HepG2 (cell line): Measurements from ENCODE around the gene UNC13D. TPM values are rescaled to one million over a fixed set of nuclear protein-coding genes. Genes with fewer than 3 reads are reported as not detected.
A peak's percentile ranks its signal among the peaks of the same experiment; 100 is the strongest.

Experiments
- ARNTL ChIP-seq: sonication (generic); formaldehyde crosslinking; IDR thresholded peaks from 2 replicates; pipeline ENCODE4 v1.4.0; 2020; ENCODE audit warnings: mild to moderate bottlenecking, missing genetic modification reagents
- ATF4 ChIP-seq, 2 experiments: fragments of 450-650 bp in 1 of 2; sonication (generic) in 1 of 2; formaldehyde crosslinking; IDR thresholded peaks; 2 replicates each; pipeline versions ENCODE4 v1.5.0 to v1.8.0; 2020 to 2022; ENCODE audit warnings: mild to moderate bottlenecking in 1 of 2, missing genetic modification reagents in 1 of 2
- CEBPB ChIP-seq: IDR thresholded peaks from 2 replicates; pipeline ENCODE4 v1.6.1; 2011; ENCODE audit warnings: low read depth, low read length, improper control_type of control experiment, borderline replicate concordance
- FOXK2 ChIP-seq: fragments of 450-650 bp; IDR thresholded peaks from 2 replicates; pipeline ENCODE4 v1.6.1; 2016
- HDAC1 ChIP-seq: sonication (generic); formaldehyde crosslinking; IDR thresholded peaks from 2 replicates; pipeline ENCODE4 v1.5.1; 2020; ENCODE audit warnings: mild to moderate bottlenecking, missing genetic modification reagents
- HDAC2 ChIP-seq: sonication (generic); formaldehyde crosslinking; IDR thresholded peaks from 2 replicates; pipeline ENCODE4 v1.4.0; 2020; ENCODE audit warnings: missing genetic modification reagents
- HNRNPUL1 ChIP-seq: fragments of 200-400 bp; formaldehyde crosslinking; IDR thresholded peaks from 2 replicates; pipeline ENCODE4 v1.6.1; 2017; ENCODE audit warnings: low read depth, mild to moderate bottlenecking, low read length, moderate library complexity
- HOXA3 ChIP-seq: sonication (generic); formaldehyde crosslinking; IDR thresholded peaks from 2 replicates; pipeline ENCODE4 v1.5.0; 2020; ENCODE audit warnings: missing genetic modification reagents
- JDP2 ChIP-seq: sonication (generic); formaldehyde crosslinking; IDR thresholded peaks from 2 replicates; pipeline ENCODE4 v1.8.1; 2022; ENCODE audit warnings: missing genetic modification reagents, borderline replicate concordance
- KDM2A ChIP-seq: sonication (generic); formaldehyde crosslinking; IDR thresholded peaks from 2 replicates; pipeline ENCODE4 v1.4.0; 2020; ENCODE audit warnings: low read depth, missing genetic modification reagents, borderline replicate concordance
- PHF20 ChIP-seq: sonication (generic); formaldehyde crosslinking; IDR thresholded peaks from 2 replicates; pipeline ENCODE4 v1.5.0; 2020; ENCODE audit warnings: mild to moderate bottlenecking, missing genetic modification reagents
- PRPF4 ChIP-seq: fragments of 200-400 bp; formaldehyde crosslinking; IDR thresholded peaks from 2 replicates; pipeline ENCODE4 v1.6.1; 2016; ENCODE audit warnings: low read length, low read depth; ENCODE audit not compliant: poor library complexity, severe bottlenecking
- SMC3 ChIP-seq: IDR thresholded peaks from 2 replicates; pipeline ENCODE4 v1.6.1; 2011; ENCODE audit warnings: low read length, improper control_type of control experiment
- THAP9 ChIP-seq: sonication (generic); formaldehyde crosslinking; IDR thresholded peaks from 2 replicates; pipeline ENCODE4; 2020; ENCODE audit warnings: missing genetic modification reagents, mild to moderate bottlenecking, borderline replicate concordance
- ZBTB37 ChIP-seq: sonication (generic); formaldehyde crosslinking; IDR thresholded peaks from 2 replicates; pipeline ENCODE4 v1.4.0; 2020; ENCODE audit warnings: mild to moderate bottlenecking, missing genetic modification reagents
- ZNF10 ChIP-seq: sonication (generic); formaldehyde crosslinking; IDR thresholded peaks from 2 replicates; pipeline ENCODE4 v1.4.0; 2020; ENCODE audit warnings: mild to moderate bottlenecking, low read depth, missing genetic modification reagents, borderline replicate concordance
- ZNF512B ChIP-seq: sonication (generic); formaldehyde crosslinking; IDR thresholded peaks from 2 replicates; pipeline ENCODE4 v1.5.1; 2020; ENCODE audit warnings: missing genetic modification reagents, mild to moderate bottlenecking, borderline replicate concordance
- ZNF580 ChIP-seq: IDR thresholded peaks from 2 replicates; pipeline ENCODE4 v1.6.1; 2016; ENCODE audit warnings: low read depth, borderline replicate concordance
- ZZZ3 ChIP-seq: sonication (generic); formaldehyde crosslinking; IDR thresholded peaks from 2 replicates; pipeline ENCODE4 v1.4.0; 2020; ENCODE audit warnings: missing genetic modification reagents, mild to moderate bottlenecking, borderline replicate concordance
- polyA plus RNA-seq, 8 experiments: library from polyadenylated mRNA; depleted of rRNA in 3 of 8; stranded (reverse) in 7 of 8; unstranded in 1 of 8; fragments of >200 nt; fragmentation: Illumina TruSeq in 4 of 8; extraction: Trizol in 4 of 8; gene quantifications; 2 replicates each; pipeline versions ENCODE4 v1.2.1 to v1.2.3, GENCODE V29; 2011 to 2016; ENCODE audit warnings: low read depth in 4 of 8, missing spikeins in 1 of 8, mixed read lengths in 1 of 8; ENCODE audit not compliant: insufficient read depth in 1 of 8
- total RNA-seq, 5 experiments: library from RNA; depleted of rRNA; stranded (reverse); fragments of >200 nt; fragmentation: Illumina TruSeq; extraction: Trizol; gene quantifications; 2 replicates each; pipeline ENCODE4 v1.2.3, GENCODE V29; 2016; ENCODE audit warnings: low read depth in 1 of 5

Gene UNC13D
- total and polyA plus RNA-seq, 2 of the 13 experiments (the other 11 are each of a cell fraction or from before 2014, with no cell fraction given) = 29.7 to 42.7 TPM

GRCh38 chr17:75785016-75785890 lies 59.0 kb downstream of the UNC13D start (continued):
- TF ChIP-seq THAP9 (CRISPR knock-in tag) (peak; percentile 59; the same call in 1 of the 2 replicates), ZNF580 (CRISPR knock-in tag) (peak; percentile 94), ZZZ3 (peak; percentile 76; the same call in 1 of the 2 replicates), PHF20 (CRISPR knock-in tag) (peak; percentile 55), KDM2A (CRISPR knock-in tag) (peak; percentile 74), CEBPB (no peak), HNRNPUL1 (no peak), HDAC2 (CRISPR knock-in tag) (peak; percentile 48), HOXA3 (CRISPR knock-in tag) (peak; percentile 62; the same call in 1 of the 2 replicates), SMC3 (no peak), ATF4 (CRISPR knock-in tag; IDR thresholded peaks at IDR 0.05) (peak in 1 of 2 experiments; percentile 59; a peak in 2 of 4 replicates), FOXK2 (no peak), ZNF512B (CRISPR knock-in tag) (no peak), PRPF4 (no peak), JDP2 (CRISPR knock-in tag) (no peak; the same call in 1 of the 2 replicates), ARNTL (CRISPR knock-in tag) (peak; percentile 59; the same call in 1 of the 2 replicates), ZNF10 (peak; percentile 49; the same call in 1 of the 2 replicates), ZBTB37 (CRISPR knock-in tag) (no peak), HDAC1 (CRISPR knock-in tag) (peak; percentile 90)
